NCI-H187 (cell line): ENCODE measurements around the gene PAN3.

Experiments used
- DNase-seq, 2 experiments: peaks; one replicate each; lab custom pipeline; 2025; lab: John Stamatoyannopoulos, UW

The PAN3 gene

GRCh38 chr13:28219408-28220099 lies 81.2 kb downstream of the PAN3 start:
- no peak for DNase-seq

GRCh38 chr13:28220166-28220565 lies 81.8 kb downstream of the PAN3 start:
- no peak for DNase-seq

DNA sequence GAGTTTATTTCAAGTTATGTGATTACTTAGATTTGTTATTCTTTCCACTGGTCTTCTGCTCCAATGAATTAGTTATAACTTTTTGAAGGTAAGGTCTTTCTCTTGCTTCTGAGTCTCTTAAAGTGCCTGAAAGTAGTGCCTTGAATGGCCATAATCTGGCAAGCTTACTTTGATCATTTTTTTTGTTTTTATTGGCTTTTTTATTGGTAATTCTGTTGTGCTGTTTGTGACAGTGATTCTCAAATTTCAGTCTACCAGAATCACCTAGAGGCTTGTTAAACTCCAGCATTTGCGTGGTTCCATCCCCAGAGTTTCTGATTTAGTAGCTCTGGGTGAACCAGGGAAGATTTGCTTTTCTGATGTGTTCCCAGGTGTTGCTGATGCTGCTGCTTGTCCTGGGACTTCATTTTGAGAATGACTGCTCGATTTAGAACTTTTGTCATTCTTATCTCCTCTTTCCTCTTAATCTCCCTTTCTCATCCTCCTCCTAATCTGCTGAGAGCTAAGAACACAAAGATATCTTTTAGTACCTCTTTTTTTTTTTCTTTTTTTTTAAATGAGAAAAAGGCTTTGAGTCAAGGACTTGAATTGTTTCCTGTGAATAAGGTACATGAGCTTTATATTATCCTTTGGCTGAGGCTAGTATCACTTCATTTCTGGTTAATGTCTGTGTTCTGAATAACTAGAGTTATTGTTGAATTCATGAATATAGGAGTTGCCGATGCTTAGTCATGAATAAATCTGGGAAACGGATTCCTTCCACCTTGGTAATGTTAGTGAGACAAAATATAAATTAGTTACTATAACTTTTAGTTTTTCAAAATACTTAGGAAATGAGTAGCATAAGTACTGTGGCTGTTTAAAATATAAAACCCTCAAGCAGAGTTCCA lies 91.4 kb downstream of the PAN3 start:
- DNase-seq = no peak

DNA sequence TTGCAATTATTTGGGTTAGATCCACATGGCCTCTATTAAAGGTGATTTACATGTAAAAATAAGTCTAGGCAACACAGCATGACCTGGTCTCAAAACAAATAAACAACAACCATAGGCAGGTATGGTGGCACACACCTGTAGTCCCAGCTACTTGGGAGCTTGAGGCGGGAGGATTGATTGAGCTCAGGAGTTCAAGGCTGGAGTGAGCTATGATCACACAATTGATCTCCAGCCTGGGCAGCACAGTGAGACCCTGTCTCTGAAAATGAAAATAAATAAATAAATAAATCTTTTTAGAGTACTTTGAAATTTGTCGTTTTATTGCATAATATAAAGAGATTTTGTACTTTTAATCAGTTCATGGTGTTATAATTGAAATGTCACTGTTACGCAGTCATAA lies 93.3 kb downstream of the PAN3 start:
- DNase-seq = no peak

DNA sequence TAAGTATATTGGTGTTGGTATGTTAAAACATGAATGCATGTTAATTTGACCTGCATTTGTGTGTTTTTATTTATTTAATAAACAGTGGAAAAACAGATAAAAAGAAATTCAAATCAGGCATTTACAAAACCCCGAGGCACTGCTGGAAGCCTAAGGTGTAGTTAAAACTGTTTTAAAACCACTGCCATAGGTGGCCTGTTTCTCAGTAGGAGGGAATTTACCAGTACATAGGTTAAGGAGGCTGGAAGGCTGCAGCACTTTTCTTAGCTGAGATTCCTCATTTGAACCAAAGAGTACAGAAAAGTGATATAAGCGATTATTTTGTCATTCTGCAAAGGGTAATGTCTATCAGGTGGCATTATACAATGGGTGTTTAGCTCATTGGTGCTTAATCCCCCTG lies 99.6 kb downstream of the PAN3 start:
- DNase-seq = no peak

GRCh38 chr13:28239374-28239773 lies 101.0 kb downstream of the PAN3 start:
- DNase-seq = no peak

GRCh38 chr13:28245465-28245864 lies 107.1 kb downstream of the PAN3 start:
- DNase-seq = no peak

GRCh38 chr13:28246891-28247290 lies 108.5 kb downstream of the PAN3 start:
- DNase-seq = no peak

- no peak for DNase-seq
Measured at GRCh38 chr13:28248080-28248479, 109.7 kb downstream of the PAN3 start.

DNA sequence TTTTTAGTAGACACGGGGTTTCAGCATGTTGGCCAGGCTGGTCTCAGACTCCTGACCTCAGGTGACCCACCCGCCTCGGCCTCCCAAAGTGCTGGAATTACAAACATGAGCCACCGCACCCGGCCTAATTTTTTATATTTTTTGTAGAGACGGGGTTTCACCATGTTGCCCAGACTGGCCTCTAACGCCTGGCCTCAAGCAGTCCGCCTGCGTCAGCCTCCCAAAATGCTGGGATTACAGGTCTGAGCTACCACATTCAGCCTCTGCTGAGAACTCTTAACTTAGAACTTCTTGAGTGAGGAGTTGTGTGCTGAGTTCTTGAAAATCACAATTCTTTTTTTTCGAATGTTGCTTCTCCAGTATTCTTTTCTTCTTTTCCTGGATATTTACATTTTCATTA lies 112.2 kb downstream of the PAN3 start:
- no peak for DNase-seq

- DNase-seq = no peak
Measured at GRCh38 chr13:28251466-28251865, 113.1 kb downstream of the PAN3 start.

- DNase-seq = no peak
Measured at GRCh38 chr13:28252547-28252946, 114.2 kb downstream of the PAN3 start.

DNA sequence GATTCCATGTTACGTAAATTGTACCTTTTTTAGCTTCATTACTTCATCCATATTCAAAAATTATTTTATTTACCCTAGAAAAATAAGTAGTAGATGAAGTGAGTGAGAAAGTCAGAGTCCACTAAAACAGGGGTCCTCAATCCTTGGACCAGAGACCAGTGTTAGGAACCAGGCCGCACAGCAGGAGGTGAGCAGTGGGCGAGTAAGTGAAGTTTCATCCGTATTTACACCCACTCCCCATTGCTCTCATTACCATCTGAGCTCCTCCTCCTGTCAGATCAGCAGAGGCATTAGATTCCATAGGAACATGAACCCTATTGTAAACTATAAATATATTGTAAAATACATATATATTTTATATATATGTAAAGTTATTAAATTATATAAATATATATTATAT lies 119.0 kb downstream of the PAN3 start:
- no peak for DNase-seq

GRCh38 chr13:28258417-28258816 lies 120.1 kb downstream of the PAN3 start:
- no peak for DNase-seq

DNA sequence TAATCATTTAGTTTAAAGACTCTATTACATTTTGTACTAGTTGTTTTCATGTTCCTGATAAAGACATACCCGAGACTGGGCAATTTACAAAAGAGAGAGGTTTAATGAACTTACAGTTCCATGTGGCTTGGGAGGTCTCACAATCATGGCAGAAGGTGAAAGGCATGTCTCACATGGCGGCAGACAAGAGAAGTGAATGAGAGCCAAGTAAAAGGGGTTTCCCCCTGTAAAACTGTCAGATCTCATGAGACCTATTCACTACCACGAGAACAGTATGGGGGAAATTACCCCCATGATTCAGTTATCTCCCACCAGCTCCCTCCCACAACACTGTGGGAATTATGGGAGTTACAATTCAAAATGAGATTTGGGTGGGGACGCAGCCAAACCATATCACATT lies 129.2 kb downstream of the PAN3 start:
- no peak for DNase-seq

- no peak for DNase-seq
Measured at GRCh38 chr13:28268800-28269223, 130.5 kb downstream of the PAN3 start.

- no peak for DNase-seq
Measured at GRCh38 chr13:28271056-28271840, 132.9 kb downstream of the PAN3 start.

DNA sequence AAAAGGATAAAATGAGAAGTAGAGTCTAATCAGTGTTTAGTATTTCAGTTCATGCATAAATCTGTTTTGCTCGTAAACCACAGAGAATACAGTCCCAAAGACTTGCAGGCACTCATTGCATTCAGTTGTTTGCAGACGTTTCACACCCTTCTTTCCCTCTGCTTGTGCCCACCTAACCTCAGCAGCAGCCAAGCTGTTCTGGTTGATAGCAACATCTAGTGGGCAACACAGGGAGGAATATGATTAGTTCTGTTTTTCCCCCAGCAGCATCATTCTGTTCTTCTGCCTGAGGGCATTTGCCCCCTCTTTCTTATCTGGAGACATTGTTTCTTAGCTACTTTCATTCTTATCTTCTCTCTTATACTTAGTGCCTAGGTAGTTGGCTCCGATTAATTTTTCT lies 135.6 kb downstream of the PAN3 start:
- no peak for DNase-seq

DNA sequence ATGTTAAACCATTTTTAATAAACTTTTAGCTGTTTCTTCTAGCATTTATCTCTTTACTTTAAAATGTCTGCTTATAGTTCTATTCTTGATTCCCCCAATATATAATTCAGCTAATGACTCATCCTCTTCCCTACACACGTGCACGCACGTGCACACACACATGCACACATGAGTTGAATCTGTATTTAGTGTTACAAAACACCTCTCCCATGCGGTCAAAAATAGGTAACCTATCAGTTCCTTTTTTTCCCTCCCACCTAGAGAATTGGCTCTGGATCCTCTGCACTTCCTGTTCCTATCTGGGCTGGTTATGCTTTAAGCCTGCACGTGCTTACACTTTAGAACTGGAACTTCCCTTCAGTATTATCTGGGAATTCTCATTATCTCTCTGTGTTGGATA lies 144.1 kb downstream of the PAN3 start:
- DNase-seq = no peak

DNA sequence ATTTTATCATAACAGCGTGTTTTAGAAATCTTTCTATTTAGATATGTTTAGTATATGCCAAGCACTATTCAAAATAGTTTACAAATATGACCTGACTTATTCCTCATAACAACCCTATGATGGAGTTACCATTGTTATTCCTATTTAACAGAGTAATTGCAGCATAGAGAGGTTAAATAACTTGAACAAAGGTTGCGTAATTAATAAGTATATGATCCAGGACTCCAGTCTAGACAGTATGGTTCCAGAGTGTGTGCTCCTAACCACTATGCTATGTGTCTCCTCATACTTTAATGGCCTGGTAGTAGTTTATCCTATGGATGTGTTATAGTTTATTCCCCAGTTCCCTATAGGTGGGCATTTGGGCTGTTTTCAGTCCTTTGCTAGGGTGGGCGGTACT lies 145.3 kb downstream of the PAN3 start:
- no peak for DNase-seq

DNA sequence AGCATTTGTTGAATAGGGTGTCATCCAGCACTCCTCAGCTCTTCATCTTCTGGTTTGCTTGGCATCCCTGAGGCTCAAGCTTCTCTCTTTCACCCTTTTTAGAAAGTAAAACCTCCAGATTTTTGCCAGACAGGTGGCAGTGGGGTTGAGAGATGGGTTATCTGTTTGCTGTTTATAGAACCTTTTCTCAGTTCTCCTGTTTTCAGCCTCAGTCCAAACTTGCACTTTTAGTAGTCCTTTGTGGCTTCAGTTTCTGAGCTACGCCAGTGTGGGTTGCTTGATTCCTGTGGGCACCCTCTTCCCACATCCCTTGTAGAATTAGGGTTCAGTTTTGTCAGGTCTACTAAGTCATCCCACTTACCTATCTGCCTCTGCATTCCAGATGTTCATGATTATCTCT lies 147.9 kb downstream of the PAN3 start:
- no peak for DNase-seq

- DNase-seq = no peak
Measured at GRCh38 chr13:28297341-28297740, 159.0 kb downstream of the PAN3 start.

- DNase-seq = no peak
Measured at GRCh38 chr13:28299916-28300315, 161.6 kb downstream of the PAN3 start.
